ENCODE data around the gene TGOLN2. TPM values are rescaled to one million over a fixed set of nuclear protein-coding genes. Genes with fewer than 3 reads are reported as not detected.
"Not testable (repeated sequence)": the region's sequence is repeated elsewhere in the genome, so short reads cannot be mapped to it uniquely, and the experiment has no call there.

The TGOLN2 gene
- total RNA-seq, 1 experiment from 2014 or later = 36.5 TPM

DNA sequence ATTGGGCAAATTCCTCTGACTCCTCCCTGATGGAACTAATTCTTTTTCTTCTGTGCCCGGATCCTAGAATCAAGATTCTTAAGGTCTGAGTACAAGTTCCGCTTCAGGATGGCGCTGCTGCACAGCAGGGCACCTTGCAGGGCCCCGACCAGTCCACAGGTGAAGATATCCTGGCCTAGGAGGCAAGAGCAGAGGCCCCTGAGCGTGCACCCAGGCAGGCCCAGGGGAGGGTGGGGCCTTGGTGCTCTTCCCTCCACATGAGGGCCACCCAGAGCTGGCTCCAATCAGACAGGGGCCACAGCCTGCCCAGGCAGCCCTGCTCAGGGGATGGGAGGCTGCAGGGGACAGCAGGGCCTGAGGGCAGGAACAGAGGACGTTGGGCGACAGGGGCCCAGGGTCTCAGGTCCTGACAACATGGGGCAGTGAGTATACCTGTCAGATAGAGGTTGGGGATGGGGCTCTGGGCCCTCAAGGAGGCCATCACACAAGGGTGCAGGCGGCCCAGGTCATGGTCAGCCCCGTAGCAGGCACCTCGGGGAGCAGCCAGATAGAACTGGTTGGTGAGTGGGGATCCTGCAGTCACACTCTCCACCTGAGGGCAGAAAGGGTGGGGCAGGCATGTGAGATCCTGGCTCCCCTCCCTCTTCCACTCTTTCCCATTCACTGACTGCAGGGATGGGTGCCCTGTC is 15.6 kb upstream of the TGOLN2 start:
- H3K36me3 ChIP-seq = peaks cover 15% of the 10 kb centered on the region
- H3K4me3 ChIP-seq = not testable (repeated sequence)

DNA sequence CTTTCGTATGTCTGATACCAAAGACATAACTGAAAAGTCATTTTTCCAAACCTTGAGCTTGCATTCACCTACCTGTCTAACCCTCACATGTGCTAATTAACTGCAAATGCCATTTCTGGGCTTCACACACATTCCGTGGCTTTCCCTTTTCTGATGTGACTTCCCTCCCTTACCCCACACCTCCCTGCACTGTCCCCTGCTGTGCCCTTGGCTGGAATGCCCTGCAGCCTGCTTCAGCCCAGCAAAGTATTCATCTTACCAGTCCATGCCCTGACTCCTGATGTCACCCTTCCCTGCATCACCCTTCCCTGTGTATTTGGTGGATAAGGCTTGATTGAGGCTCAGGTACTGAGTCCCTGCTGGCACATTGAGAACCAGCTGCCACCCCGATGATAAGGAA is 14.4 kb upstream of the TGOLN2 start:
- Histone ChIP-seq H3K27me3 (0 out of 2 replicates have a peak, but pooled peaks cover 2% of the 10 kb centered on the region), H3K36me3 (peaks cover 14% of the 10 kb centered on the region; the same call in 1 of the 2 replicates)
- no peak for DNase-seq

More for the DNA sequence above, 15.6 kb upstream of the TGOLN2 start:
- H3K27me3 ChIP-seq, H3K9me3 ChIP-seq, DNase-seq: not testable (repeated sequence)

DNA sequence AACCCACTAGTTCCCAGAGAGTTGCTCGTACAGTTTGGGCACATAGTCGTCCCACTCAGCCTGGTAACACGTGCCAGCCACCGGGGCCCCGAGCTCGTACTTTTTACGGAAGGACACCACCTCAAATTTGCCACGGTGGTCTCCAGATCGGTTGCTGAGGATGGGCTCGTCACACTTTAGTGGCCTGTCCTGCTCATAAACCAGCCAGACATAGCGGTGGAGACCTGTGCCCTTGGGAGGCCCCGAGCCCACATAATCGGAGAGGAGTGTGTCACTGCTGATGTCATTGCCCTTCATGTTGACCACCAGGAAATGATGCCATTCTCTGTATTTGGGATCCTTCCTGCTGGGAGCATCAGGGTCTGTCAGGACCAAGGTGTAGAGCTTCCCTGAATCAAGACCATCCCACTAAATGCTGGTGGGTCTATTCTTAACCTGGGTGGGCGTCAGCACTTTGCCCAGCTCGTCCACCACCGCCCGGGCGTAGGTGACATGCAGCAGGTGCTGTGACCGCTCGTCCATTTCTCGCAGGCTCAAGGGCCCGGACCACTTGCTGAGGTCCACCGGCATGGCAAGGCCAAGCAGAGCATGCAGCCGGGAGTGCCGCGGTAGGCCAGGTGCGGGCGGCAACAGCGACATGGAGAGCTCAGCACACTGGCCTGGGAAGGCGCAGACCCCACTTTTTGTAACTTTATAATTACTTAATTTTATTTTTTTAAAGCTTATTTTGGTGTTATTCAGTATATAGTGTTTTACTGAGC is 13.7 kb upstream of the TGOLN2 start:
- H3K9me3 ChIP-seq = no peaks in the 10 kb centered on the region
- H3K4me3 ChIP-seq = no peak overlapping the region
- H3K27me3 ChIP-seq = 0 out of 2 replicates have a peak, but pooled peaks cover 2% of the 10 kb centered on the region
- DNase-seq = no peak
- peaks cover 10% of the 10 kb centered on the region; the same call in 1 of the 2 replicates for H3K36me3 ChIP-seq

More for the DNA sequence above, 14.4 kb upstream of the TGOLN2 start:
- H3K4me3 ChIP-seq = no peak overlapping the region
- H3K9me3 ChIP-seq = no peaks in the 10 kb centered on the region

DNA sequence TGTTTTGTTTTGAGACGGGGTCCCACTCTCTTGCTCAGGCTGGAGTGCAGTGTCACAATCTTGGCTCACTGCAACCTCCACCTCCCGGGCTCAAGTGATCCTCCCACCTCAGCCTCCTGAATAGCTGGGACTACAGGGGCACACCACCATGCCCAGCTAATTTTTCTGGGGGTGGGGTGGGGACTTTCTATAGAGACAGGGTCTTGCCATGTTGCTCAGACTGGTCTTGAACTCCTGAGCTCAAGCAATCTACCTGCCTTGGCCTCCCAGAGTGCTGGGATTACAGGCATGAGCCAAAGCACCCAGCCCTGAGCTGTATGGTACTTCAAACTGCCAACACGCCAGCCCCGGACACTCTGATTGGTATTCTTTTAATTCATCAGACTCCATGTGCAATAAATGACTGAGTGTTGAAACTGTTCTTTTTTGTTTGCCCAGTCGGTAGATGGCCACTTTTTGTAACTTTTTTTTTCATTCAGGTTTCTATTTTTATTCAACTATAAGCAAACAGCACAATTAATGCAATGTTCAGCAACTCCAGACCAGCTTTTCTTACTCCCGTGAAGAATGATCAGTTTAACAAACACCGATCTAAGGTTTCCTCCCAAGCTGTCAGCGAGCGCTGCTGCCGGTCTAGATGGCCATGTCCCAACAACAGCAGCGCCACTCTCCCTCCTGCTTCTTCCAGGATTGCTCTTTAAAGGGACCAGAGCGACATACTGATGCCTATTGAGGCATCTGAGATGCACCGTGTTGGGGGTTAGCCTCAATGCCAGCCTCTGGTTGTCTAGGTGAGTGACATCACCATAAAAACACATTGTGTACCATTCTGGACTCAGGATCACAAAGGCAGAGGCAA is 12.5 kb upstream of the TGOLN2 start:
- Histone ChIP-seq H3K4me3 (no peak overlapping the region), H3K36me3 (peaks cover 6% of the 10 kb centered on the region; the same call in 1 of the 2 replicates)
- DNase-seq = no peak

DNA sequence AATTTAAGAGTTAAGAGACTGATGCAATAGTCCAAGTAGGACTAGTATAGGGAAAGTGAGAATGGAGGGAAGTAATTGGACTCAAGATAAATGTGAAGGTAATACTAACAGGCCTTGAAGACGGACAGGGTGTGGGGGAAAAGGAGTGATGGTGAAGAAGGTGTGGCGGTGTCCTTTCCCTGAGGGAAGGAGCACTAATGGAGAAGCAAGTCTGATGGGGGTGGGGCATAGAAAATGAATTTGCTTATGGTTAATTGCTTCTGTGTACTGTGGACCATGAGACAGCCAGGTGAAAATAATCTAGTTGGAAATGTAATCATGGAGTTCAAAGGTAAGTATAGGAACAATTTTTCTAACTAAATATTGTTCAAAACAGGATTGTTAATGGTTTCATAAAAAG is 7.1 kb upstream of the TGOLN2 start:
- Histone ChIP-seq H3K9me3 (no peaks in the 10 kb centered on the region), H3K27me3 (0 out of 2 replicates have a peak, but pooled peaks cover 2% of the 10 kb centered on the region), H3K36me3 (no peaks in the 10 kb centered on the region), H3K4me3 (no peak overlapping the region)
- DNase-seq = no peak

More for the DNA sequence above, 12.5 kb upstream of the TGOLN2 start:
- 0 out of 2 replicates have a peak, but pooled peaks cover 2% of the 10 kb centered on the region for H3K27me3 ChIP-seq
- H3K9me3 ChIP-seq = no peaks in the 10 kb centered on the region

DNA sequence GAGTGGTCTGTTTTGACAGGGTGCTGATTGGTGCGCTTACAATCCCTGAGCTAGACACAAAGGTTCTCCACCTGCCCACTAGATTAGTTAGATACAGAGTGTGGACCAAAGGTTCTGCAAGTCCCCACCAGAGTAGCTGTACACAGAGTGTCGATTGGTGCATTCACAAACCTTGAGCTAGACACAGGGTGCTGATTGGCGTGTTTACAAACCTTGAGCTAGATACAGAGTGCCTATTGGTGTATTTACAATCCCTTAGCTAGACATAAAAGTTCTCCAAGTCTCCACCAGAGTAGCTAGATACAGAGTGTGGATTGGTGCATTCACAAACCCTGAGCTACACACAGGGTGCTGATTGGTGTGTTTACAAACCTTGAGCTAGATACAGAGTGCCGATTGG is 6.1 kb upstream of the TGOLN2 start:
- DNase-seq, H3K9me3 ChIP-seq, H3K4me3 ChIP-seq, H3K36me3 ChIP-seq, H3K27me3 ChIP-seq: not testable (repeated sequence)

DNA sequence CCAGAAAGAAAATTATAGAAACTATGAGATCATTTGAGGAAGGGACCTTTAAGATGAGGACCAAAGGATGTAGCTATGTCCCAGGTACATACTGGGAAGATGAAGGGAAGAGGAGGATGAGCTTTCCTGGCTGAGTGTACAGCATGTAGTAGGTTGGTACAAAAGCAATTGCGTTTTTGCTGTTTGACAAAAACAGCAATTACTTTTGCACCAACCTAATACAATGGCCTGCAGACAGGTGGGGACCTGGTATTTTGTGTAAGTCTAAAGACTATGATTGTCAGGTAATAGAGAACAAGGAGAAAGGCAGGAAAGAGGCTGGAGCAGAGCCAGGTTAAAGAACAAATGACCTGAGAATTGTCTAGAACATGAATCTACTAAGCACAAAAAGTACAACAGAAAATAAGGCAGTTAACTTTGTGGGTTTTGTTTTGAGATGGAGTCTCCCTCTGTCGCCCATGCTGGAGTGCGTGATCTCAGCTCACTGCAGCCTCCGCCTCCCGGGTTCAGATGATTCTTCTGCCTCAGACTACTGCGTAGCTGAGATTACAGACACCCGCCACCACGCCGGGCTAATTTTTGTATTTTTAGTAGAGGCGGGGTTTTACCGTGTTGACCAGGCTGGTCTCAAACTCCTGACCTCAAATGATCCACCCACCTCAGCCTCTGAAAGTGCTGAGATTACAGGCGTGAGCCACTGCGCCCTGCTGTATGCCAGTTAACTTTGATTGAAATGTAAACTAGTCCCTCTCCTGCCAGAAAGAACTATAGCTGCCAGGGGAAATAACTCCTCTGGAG is 3.2 kb upstream of the TGOLN2 start:
- Histone ChIP-seq H3K9me3 (no peaks in the 10 kb centered on the region), H3K36me3 (peaks cover 12% of the 10 kb centered on the region), H3K27me3 (no peaks in the 10 kb centered on the region), H3K4me3 (no peak overlapping the region)
- no peak for DNase-seq

DNA sequence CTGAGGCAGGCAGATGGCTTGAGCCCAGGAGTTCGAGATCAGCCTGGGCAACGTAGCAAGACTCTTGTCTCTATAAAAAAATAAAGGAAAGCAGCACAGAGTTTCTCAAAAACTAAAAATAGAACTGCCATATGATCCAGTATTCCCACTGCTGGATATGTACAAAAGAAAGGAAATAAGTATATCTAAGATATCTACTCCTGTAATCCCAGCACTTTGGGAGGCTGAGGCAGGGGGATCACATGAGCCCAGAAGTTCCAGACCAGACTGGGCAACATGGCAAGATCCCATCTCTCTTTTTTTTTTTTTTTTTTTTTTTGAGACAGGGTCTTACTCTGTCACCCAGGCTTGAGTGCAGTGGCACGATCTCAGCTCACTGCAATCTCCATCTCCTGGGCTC is 1.9 kb upstream of the TGOLN2 start:
- not testable (repeated sequence) for DNase-seq, H3K27me3 ChIP-seq, H3K4me3 ChIP-seq, H3K9me3 ChIP-seq
- H3K36me3 ChIP-seq = peaks cover 25% of the 10 kb centered on the region

DNA sequence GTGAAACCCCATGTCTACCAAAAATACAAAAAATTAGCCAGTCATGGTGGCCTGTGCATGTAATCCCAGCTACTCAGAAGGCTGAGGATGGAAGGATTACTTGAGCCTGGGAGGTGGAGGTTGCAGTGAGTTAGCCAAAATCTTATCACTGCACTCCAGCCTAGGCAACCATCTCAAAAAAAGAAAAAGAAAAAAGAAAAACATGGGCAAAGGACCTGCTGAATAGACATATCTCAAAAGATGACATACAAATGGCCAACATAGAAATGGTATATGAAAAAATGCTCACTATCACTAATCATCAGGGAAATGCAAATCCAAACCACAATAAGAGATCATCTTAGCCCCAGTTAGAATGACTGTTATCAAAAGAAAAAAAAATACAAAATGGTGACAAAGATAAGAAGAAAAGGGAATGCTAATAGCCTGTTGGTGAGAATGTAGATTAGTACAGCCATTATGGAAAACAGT is 1.4 kb upstream of the TGOLN2 start:
- H3K4me3 ChIP-seq = no peak overlapping the region
- H3K27me3 ChIP-seq = no peaks in the 10 kb centered on the region
- no peaks in the 10 kb centered on the region for H3K9me3 ChIP-seq
- DNase-seq = no peak
- peaks cover 30% of the 10 kb centered on the region for H3K36me3 ChIP-seq

DNA sequence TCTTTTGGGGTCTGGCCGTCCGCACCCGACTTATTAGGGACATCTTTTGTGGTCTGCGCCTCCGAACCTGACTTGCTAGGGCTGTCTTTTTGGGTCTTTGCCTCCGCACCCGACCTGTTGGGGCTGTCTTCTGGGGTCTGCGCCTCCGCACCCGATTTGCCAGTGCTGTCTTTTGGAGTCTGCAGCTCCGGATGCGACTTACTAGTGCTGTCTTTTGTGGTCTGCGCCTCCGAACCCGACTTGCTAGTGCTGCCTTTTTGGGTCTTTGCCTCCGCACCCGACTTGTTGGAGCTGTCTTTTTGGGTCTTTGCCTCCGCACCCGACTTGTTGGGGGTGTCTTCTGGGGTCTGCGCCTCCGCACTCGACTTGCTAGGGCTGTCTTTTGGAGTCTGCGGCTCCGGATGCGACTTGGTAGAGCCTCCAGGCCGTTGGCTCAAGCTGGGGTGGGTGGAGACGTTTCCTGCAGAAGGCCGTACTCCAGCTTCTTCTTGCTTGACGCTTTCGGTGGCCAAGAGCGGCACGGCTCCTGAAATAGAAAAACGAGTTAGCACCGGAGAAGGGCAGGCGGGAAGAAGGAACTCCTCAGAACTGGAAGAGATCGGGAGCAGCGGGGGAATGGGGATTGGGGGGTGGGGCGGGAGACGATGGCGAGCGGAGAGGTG is 498 bp downstream of the TGOLN2 start:
- Histone ChIP-seq H3K4me3 (peak overlapping the region; percentile 64), H3K36me3 (peaks cover 48% of the 10 kb centered on the region), H3K9me3 (no peaks in the 10 kb centered on the region), H3K27me3 (no peaks in the 10 kb centered on the region)
- DNase-seq = peak; percentile 39

DNA sequence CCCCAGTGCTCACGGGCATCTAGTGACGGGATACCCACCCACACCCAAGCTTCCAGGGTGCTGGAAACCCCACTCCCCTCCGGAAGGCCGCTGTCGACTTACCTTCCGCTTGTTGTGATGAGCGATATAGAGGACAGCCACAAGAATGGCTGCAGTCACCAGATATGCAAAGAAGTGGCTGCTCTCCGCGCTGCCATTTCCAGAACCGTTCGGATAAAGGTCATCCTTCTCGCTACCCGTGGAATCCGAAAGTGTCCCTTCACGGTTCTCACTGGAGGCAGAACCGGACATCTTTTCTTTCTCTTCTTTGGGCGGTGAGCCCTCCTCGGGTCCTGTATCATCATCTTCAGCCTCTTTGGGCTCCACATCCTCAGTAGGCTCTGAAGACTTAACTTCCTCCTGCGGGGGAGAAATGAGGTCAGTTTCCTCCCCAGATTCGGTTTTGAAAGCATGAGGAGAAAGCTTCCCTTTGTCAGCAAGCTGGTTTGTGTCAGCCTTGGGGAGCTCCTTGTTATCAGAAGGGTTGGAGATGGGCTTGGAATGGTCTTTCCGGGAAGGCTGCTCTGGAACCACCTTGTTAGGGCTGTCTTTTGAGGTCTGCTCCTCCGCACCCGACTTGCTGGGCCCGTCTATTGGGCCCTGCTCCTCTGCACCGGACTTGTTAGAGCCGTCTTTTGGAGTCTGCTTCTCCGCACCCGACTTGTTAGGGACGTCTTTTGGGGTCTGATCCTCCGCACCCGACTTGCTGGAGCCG is 1.2 kb downstream of the TGOLN2 start:
- Histone ChIP-seq H3K9me3 (no peaks in the 10 kb centered on the region), H3K4me3 (peak overlapping the region; percentile 64), H3K36me3 (peaks cover 55% of the 10 kb centered on the region), H3K27me3 (no peaks in the 10 kb centered on the region)
- no peak for DNase-seq

DNA sequence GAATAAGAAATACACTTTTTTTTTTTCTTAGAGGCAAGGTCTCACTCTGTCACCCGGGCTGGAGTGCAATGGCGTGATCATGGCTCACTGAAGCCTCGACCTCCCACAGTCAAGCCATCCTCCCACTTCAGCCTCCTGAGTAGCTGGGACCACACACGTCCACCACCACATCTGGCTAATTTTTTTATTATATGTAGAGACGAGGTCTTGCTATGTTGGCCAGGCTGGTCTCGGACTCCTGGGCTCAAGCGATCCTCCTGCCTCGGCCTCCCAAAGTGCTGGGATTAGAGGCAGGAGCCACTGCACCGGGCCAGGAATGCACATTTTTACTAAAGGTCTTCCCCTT is 2.4 kb downstream of the TGOLN2 start:
- H3K27me3 ChIP-seq = no peaks in the 10 kb centered on the region
- peaks cover 67% of the 10 kb centered on the region for H3K36me3 ChIP-seq
- no peak for DNase-seq
- H3K4me3 ChIP-seq = peak overlapping the region; percentile 64
- H3K9me3 ChIP-seq = no peaks in the 10 kb centered on the region

DNA sequence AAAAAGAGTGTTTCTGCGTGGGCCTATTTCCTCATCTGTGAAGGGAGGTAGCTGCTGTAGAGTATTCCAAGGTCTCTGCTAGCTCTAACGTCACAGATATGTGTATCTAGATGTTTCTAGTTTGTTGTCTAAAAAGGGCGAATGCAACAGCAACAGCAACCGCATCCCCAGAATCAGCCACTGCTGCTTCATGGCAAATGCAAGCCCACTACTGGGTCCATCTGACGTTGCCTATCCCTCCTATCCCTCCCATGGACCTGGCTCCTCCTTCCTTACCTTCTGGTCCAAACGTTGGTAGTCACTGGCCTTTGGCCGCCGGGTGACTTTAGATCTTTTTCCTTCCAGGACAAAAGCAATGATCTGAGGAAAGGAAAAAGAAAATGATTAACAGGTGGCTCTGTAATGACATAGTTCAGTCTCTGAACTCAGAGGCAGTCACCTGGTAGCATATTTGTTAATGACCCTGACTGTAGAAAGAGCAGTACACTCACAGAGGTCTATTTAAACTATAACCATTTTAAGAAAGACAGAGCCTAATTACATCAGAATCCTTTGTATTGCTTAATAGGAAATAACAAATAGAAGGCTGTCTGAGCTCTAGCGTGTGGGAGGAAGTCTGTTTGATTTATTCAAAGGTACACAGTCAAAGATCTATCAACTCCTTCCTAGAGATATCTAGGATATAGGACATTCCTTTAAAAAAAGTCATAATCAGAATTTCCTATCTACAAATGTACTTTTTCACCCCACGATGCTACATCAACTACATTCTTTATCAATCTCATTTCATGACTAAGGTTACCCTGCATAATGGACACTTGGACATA is 2.9 kb downstream of the TGOLN2 start:
- no peaks in the 10 kb centered on the region for H3K27me3 ChIP-seq
- peaks cover 72% of the 10 kb centered on the region for H3K36me3 ChIP-seq
- peak overlapping the region; percentile 64 for H3K4me3 ChIP-seq
- no peaks in the 10 kb centered on the region for H3K9me3 ChIP-seq
- no peak for DNase-seq

DNA sequence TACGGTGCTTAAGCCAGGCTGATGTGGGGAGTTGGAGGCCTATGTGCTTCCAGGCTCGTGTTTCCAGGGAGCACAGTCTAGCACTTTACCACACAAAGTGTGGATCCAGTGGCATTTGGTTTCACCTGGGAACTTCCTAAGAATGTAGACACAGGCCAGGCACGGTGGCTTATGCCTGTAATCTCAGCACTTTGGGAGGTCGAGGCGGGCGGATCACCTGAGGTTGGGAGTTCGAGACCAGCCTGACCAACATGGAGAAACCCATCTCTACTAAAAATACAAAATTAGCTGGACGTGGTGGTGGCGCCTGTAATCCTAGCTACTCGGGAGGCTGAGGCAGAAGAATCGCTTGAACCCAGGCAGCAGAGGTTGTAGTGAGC is 3.8 kb downstream of the TGOLN2 start:
- not testable (repeated sequence) for H3K9me3 ChIP-seq, H3K4me3 ChIP-seq, DNase-seq, H3K27me3 ChIP-seq
- H3K36me3 ChIP-seq = peaks cover 79% of the 10 kb centered on the region
